GM19324 (cell line): Measurements from ENCODE around the gene CLDN9.
A peak's percentile ranks its signal among the peaks of the same experiment; 100 is the strongest.

ENCODE experiments used
- ATAC-seq: cut with Tn5 transposase; IDR thresholded peaks from one replicate; pipeline ENCODE4 v1.9.1; 2021; ENCODE audit warnings: mild to moderate bottlenecking, moderate library complexity; ENCODE audit not compliant: unreplicated experiment, low FRiP score

Gene CLDN9

DNA sequence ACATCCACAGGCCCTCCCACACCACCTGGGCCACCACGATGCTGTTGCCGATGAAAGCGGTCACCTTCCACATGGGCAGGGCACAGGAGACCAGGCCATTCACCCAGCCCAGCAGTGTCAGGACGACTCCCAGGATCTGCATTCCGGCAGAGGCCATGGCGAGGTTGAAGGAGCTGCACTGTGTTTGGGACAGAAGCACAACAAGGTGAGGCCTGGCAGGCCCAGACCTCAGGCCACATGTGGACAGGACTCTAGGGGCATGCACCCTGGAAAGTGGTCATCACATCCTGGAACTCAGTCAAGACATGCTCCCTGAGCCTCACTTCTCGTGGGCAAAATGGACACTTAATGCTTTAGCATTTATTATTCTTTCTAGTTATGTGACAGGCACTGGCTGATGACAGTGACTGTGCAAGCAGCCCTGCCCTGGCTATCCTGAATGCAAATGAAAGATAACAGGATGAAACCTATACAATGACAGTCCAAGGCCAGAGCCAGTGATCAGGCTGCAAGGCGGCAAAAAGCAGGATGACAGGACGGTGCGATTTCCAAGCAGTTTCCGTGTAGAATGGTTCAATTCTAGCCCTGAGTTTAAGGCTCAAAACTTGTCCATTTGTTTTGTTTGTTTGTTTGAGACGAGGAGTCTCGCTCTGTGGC is 3.3 kb downstream of the CLDN9 start:
- no peak for ATAC-seq

DNA sequence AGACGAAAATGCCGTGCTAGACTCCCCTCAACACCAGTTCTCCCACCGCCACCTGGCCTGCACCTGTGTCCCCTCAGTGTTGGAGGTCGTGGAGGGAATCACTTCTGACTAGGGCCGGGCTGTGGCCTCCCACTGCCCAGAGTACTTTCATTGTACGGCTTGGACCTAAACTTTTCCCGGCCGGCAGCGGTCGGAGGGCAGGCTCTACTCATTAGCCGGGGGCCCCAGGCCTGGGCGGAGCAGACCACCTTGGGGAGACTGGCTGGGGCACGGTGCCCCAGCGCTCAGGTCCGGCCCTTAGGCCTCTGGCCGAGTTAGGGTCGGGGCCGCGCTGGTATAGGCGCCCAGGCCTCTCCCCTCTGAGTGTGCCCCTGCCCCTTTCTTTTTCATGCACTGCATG is 4.6 kb downstream of the CLDN9 start:
- ATAC-seq: no peak

GRCh38 chr16:3017794-3018506 is 5.2 kb downstream of the CLDN9 start, which contains the start of gene CLDN6:
Gene CLDN6 (minus strand): TSS chr16:3018183. CDS start chr16:3016021, 2,162 bp downstream.
- ATAC-seq: no peak

- ATAC-seq: no peak
Observed at GRCh38 chr16:3019594-3020246, 7.0 kb downstream of the CLDN9 start.

DNA sequence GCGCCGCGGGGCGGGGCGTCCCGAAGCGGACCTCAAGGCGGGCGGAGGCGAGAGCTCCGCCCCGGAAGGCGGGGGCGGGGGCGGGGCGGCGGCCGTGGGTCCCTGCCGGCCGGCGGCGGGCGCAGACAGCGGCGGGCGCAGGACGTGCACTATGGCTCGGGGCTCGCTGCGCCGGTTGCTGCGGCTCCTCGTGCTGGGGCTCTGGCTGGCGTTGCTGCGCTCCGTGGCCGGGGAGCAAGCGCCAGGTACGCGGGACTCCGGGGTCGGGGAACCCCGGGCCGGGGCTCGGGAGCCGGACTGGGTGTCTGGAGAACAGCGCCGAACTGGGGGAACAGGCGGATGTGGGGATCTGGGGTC is 7.5 kb downstream of the CLDN9 start, which contains the start of gene TNFRSF12A:
TSS of gene TNFRSF12A (plus strand) at position 122 of the 357 bp plus-strand sequence. CDS start at position 152, 30 bp downstream.
- ATAC-seq: peak; percentile 34

- no peak for ATAC-seq
Observed at GRCh38 chr16:3020604-3021448, 8.1 kb downstream of the CLDN9 start.

DNA sequence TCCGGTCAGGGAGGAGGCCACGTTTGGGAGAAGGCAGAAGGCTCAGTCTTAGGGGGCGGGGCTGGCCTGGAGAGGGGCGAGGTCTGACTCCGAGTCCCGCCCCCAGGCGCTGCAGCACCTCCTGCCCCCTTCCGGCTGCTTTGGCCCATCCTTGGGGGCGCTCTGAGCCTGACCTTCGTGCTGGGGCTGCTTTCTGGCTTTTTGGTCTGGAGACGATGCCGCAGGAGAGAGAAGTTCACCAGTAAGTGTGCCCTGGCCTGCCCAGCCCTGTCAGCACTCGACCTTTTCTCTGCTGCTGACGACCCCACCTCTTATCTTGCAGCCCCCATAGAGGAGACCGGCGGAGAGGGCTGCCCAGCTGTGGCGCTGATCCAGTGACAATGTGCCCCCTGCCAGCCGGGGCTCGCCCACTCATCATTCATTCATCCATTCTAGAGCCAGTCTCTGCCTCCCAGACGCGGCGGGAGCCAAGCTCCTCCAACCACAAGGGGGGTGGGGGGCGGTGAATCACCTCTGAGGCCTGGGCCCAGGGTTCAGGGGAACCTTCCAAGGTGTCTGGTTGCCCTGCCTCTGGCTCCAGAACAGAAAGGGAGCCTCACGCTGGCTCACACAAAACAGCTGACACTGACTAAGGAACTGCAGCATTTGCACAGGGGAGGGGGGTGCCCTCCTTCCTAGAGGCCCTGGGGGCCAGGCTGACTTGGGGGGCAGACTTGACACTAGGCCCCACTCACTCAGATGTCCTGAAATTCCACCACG is 8.9 kb downstream of the CLDN9 start:
- ATAC-seq: no peak

DNA sequence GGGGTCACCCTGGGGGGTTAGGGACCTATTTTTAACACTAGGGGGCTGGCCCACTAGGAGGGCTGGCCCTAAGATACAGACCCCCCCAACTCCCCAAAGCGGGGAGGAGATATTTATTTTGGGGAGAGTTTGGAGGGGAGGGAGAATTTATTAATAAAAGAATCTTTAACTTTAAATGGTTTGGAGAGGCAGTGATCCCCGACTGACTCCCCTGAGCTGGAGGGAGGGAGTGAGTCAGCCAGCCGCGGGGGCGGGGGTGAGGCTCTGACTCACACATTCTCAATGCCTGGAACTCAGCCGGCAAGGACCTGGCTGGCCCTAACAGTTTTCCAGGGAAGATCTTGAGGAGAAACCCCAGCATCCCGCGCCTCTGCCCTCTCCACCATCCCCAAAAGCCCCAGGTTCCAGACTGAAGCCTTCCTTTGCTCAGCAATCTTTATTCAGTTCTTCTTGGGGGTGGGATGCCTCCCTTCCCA is 9.5 kb downstream of the CLDN9 start:
- no peak for ATAC-seq

DNA sequence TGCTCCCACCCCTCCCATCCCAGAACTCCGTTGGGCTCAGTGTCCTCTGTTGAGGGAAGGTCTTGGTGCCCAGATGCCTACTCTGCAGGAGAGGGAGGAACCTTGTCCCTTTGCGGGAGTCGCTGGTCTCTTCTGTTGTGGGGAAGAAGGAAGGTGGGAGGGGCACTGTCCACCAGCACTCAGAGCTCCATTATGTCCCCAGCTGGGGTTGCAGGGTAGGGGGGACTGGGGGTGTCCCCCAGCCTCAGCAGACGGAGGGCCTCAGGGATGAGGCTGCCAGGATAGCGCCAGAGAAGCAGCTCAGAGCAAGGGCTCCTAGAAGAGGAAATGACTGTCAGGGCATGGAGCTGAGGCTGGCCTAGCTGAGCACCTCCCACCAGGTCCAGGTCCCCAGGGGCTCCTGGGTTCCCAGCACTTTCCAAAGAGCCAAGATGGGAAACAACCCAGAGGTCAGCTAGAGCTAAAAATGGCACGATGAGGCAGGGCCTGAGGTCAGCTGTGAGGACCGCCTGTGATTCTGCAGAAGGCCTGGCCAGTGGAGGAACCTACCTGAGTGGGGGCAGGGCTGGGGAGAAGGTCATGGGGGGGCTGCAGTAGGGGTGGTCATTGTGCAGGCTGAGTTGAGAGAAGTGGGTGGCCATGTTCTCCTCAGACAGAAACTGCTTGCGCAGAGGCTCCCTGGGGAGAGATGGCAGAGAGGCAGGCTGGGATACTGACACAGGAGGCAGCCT is 10.1 kb downstream of the CLDN9 start:
- no peak for ATAC-seq

GRCh38 chr16:3023415-3023668 is 10.6 kb downstream of the CLDN9 start:
- no peak for ATAC-seq

GRCh38 chr16:3023669-3024478 is 11.2 kb downstream of the CLDN9 start, which contains the start of the genes HCFC1R1 and THOC6:
Gene HCFC1R1 (minus strand): TSS chr16:3023942. CDS start chr16:3023941, 1 bp downstream.
Gene THOC6 (plus strand): TSS chr16:3024035. CDS start chr16:3024327, 292 bp downstream.
- peak; percentile 71 for ATAC-seq

- ATAC-seq: no peak
Observed at GRCh38 chr16:3025032-3026002, 12.6 kb downstream of the CLDN9 start.

GRCh38 chr16:3026003-3026378 is 13.3 kb downstream of the CLDN9 start:
- ATAC-seq: no peak

DNA sequence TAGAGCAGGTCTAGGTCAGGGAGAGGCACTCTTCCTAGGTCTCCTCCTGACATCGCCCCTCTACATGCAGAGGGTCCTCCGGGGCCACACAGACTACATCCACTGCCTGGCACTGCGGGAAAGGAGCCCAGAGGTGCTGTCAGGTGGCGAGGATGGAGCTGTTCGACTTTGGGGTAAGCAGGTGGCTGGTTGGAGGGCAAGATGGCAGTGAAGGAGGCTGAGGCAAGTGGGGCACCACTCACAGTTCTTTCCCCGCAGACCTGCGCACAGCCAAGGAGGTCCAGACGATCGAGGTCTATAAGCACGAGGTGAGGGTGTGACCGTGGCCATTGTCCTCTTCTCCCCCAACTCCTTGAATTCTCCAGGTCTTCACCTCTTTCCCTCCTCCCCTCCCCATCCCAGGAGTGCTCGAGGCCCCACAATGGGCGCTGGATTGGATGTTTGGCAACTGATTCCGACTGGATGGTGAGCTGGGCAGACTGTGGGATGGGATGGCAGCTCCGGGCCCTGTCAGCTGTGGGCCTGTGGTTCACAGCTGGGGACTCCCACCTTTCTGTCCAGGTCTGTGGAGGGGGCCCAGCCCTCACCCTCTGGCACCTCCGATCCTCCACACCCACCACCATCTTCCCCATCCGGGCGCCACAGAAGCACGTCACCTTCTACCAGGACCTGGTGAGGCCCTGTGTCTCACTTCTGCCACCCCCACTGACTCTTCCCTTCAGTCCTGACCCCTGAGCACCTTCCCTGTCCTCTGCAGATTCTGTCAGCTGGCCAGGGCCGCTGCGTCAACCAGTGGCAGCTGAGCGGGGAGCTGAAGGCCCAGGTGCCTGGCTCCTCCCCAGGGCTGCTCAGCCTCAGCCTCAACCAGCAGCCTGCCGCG is 14.1 kb downstream of the CLDN9 start:
- ATAC-seq: no peak

GRCh38 chr16:3027489-3027795 is 14.7 kb downstream of the CLDN9 start:
- no peak for ATAC-seq

- peak; percentile 35 for ATAC-seq
Observed at GRCh38 chr16:3027983-3028715, 15.4 kb downstream of the CLDN9 start.
